Globus pallidus (tissue), 1 donor: Measurements from ENCODE around the gene ZIC2.
A peak's percentile ranks its signal among the peaks of the same experiment; 100 is the strongest.

Experiments used
- DNase-seq: peaks from one replicate; pipeline ENCODE4 v3.0.0-alpha.2; 2015; ENCODE audit warnings: low spot score

Gene ZIC2

GRCh38 chr13:99959540-99960230, 21.9 kb upstream of the ZIC2 start:
- DNase-seq = peak; percentile 29

GRCh38 chr13:99960663-99961311, 20.8 kb upstream of the ZIC2 start:
- no peak for DNase-seq

- no peak for DNase-seq
Observed at GRCh38 chr13:99961636-99962035, 19.9 kb upstream of the ZIC2 start.

GRCh38 chr13:99962242-99962641, 19.3 kb upstream of the ZIC2 start:
- no peak for DNase-seq

GRCh38 chr13:99963816-99964339, 17.7 kb upstream of the ZIC2 start:
- no peak for DNase-seq

GRCh38 chr13:99965329-99966000, 16.1 kb upstream of the ZIC2 start:
- no peak for DNase-seq

- DNase-seq = no peak
Observed at GRCh38 chr13:99966064-99966805, 15.3 kb upstream of the ZIC2 start.

GRCh38 chr13:99967498-99967868, 14.1 kb upstream of the ZIC2 start:
- no peak for DNase-seq

GRCh38 chr13:99967869-99968520, 13.6 kb upstream of the ZIC2 start:
- no peak for DNase-seq

GRCh38 chr13:99968521-99969452, 12.8 kb upstream of the ZIC2 start:
- DNase-seq = no peak

GRCh38 chr13:99969453-99969918, 12.1 kb upstream of the ZIC2 start:
- no peak for DNase-seq

GRCh38 chr13:99969919-99970650, 11.5 kb upstream of the ZIC2 start:
- no peak for DNase-seq

GRCh38 chr13:99970651-99971575, 10.7 kb upstream of the ZIC2 start:
- DNase-seq = no peak

GRCh38 chr13:99971576-99972189, 9.9 kb upstream of the ZIC2 start, which contains the start of gene ZIC5:
ZIC5 (minus strand) TSS chr13:99971767; CDS start chr13:99971603, 164 bp downstream.
- DNase-seq = no peak

- DNase-seq = no peak
Observed at GRCh38 chr13:99972190-99972731, 9.3 kb upstream of the ZIC2 start.

- no peak for DNase-seq
Observed at GRCh38 chr13:99973163-99973807, 8.3 kb upstream of the ZIC2 start.

GRCh38 chr13:99973808-99974185, 7.8 kb upstream of the ZIC2 start:
- DNase-seq = no peak
